BLaER1 treated with 17β-estradiol and CSF1 and Interleukin-3, amounts not matched to agents 10 nM and 100 nM (cell line): ENCODE measurements around the gene SMC6.

Experiments
- H3K27ac ChIP-seq, 11 experiments: shearing (Covaris generic); formaldehyde crosslinking; 2 replicates each; pipeline ENCODE4 v1.8.1; 2022
- H3K27me3 ChIP-seq, 11 experiments: shearing (Covaris generic); formaldehyde crosslinking; 2 replicates each; pipeline ENCODE4 v1.8.1; 2022
- H3K36me3 ChIP-seq, 11 experiments: shearing (Covaris generic); formaldehyde crosslinking; 2 replicates each; pipeline ENCODE4 v1.8.1; 2022
- H3K4me1 ChIP-seq, 10 experiments: shearing (Covaris generic); formaldehyde crosslinking; 2 replicates each; pipeline ENCODE4 v1.8.1; 2022
- H3K4me2 ChIP-seq, 11 experiments: shearing (Covaris generic); formaldehyde crosslinking; 2 replicates each; pipeline ENCODE4 v1.8.1; 2022
- H3K4me3 ChIP-seq, 10 experiments: shearing (Covaris generic); formaldehyde crosslinking; 2 replicates each; pipeline ENCODE4 v1.8.1; 2022
- H3K9ac ChIP-seq, 11 experiments: shearing (Covaris generic); formaldehyde crosslinking; 2 replicates each; pipeline ENCODE4 v1.8.1; 2022
- H3K9me3 ChIP-seq, 11 experiments: shearing (Covaris generic); formaldehyde crosslinking; replicated peaks in 1 of 11; 2 replicates each; pipeline ENCODE4 v1.8.1; 2022
- H4K20me1 ChIP-seq, 11 experiments: shearing (Covaris generic); formaldehyde crosslinking; 2 replicates each; pipeline ENCODE4 v1.8.1; 2022
- Cebpa-rat ChIP-seq, 11 experiments: shearing (Covaris generic); IDR thresholded peaks; 2 replicates each; pipeline ENCODE4 v1.8.1; 2022

The SMC6 gene

GRCh38 chr2:17682098-17682857 lies 71.3 kb downstream of the SMC6 start:
- Histone ChIP-seq H3K4me2 (no peak overlapping the region), H3K9me3 (no peaks in the 10 kb centered on the region), H3K27ac (no peak overlapping the region), H4K20me1 (peaks cover 0 to 75% (median 9%) of the 10 kb centered on the region in 11 experiments; a peak in 11 of 22 replicates), H3K9ac (no peak overlapping the region), H3K27me3 (no peaks in the 10 kb centered on the region), H3K4me3 (no peak overlapping the region), H3K36me3 (peaks cover 89 to 100% (median 93%) of the 10 kb centered on the region in 11 experiments), H3K4me1 (no peaks in the 10 kb centered on the region)
- TF ChIP-seq Cebpa-rat (IDR thresholded peaks at IDR 0.05), result no peak

- no peak for TF ChIP-seq Cebpa-rat (IDR thresholded peaks at IDR 0.05)
- H3K9ac ChIP-seq, result no peak overlapping the region
- no peak overlapping the region for H3K4me3 ChIP-seq
- no peak overlapping the region for H3K27ac ChIP-seq
- peaks cover 91 to 100% (median 97%) of the 10 kb centered on the region in 11 experiments for H3K36me3 ChIP-seq
- peaks cover 0 to 68% (median 9%) of the 10 kb centered on the region in 11 experiments; a peak in 10 of 22 replicates for H4K20me1 ChIP-seq
- H3K27me3 ChIP-seq, result no peaks in the 10 kb centered on the region
- H3K9me3 ChIP-seq, result no peaks in the 10 kb centered on the region
- H3K4me1 ChIP-seq, result no peaks in the 10 kb centered on the region
- H3K4me2 ChIP-seq, result no peak overlapping the region
Observed at GRCh38 chr2:17680119-17680518, 73.5 kb downstream of the SMC6 start.

- TF ChIP-seq Cebpa-rat (IDR thresholded peaks at IDR 0.05), result no peak
- Histone ChIP-seq H3K4me1 (no peaks in the 10 kb centered on the region), H3K4me3 (no peak overlapping the region), H3K27me3 (no peaks in the 10 kb centered on the region), H3K9me3 (no peaks in the 10 kb centered on the region), H4K20me1 (peaks cover 0 to 67% (median 0%) of the 10 kb centered on the region in 11 experiments; a peak in 11 of 22 replicates), H3K9ac (no peak overlapping the region), H3K36me3 (peaks cover 48 to 96% (median 66%) of the 10 kb centered on the region in 11 experiments), H3K4me2 (no peak overlapping the region), H3K27ac (no peak overlapping the region)
Observed at GRCh38 chr2:17674817-17675216, 78.8 kb downstream of the SMC6 start.

GRCh38 chr2:17672583-17673317 lies 80.9 kb downstream of the SMC6 start:
- Histone ChIP-seq H3K9me3 (no peaks in the 10 kb centered on the region), H3K27me3 (no peaks in the 10 kb centered on the region), H4K20me1 (peaks cover 0 to 68% (median 0%) of the 10 kb centered on the region in 11 experiments; a peak in 11 of 22 replicates), H3K27ac (no peak overlapping the region), H3K4me3 (no peak overlapping the region), H3K4me1 (no peaks in the 10 kb centered on the region), H3K36me3 (peaks cover 48 to 96% (median 66%) of the 10 kb centered on the region in 11 experiments), H3K9ac (no peak overlapping the region), H3K4me2 (no peak overlapping the region)
- TF ChIP-seq Cebpa-rat (IDR thresholded peaks at IDR 0.05), result no peak

- H3K9me3 ChIP-seq, result no peaks in the 10 kb centered on the region
- H3K27ac ChIP-seq, result no peak overlapping the region
- peaks cover 0 to 85% (median 0%) of the 10 kb centered on the region in 11 experiments; a peak in 11 of 22 replicates for H4K20me1 ChIP-seq
- TF ChIP-seq Cebpa-rat (IDR thresholded peaks at IDR 0.05), result no peak
- no peaks in the 10 kb centered on the region for H3K4me1 ChIP-seq
- H3K4me2 ChIP-seq, result no peak overlapping the region
- H3K36me3 ChIP-seq, result peaks cover 73 to 96% (median 81%) of the 10 kb centered on the region in 11 experiments
- H3K4me3 ChIP-seq, result no peak overlapping the region
- H3K9ac ChIP-seq, result no peak overlapping the region
- no peaks in the 10 kb centered on the region for H3K27me3 ChIP-seq
Observed at GRCh38 chr2:17667898-17668297, 85.7 kb downstream of the SMC6 start.

GRCh38 chr2:17664534-17664933 lies 89.1 kb downstream of the SMC6 start:
- Histone ChIP-seq H3K9ac (no peak overlapping the region), H4K20me1 (peaks cover 0 to 57% (median 0%) of the 10 kb centered on the region in 11 experiments; a peak in 7 of 22 replicates), H3K4me1 (no peaks in the 10 kb centered on the region), H3K27me3 (no peaks in the 10 kb centered on the region), H3K36me3 (peaks cover 88 to 100% (median 98%) of the 10 kb centered on the region in 11 experiments), H3K9me3 (no peaks in the 10 kb centered on the region), H3K4me2 (no peak overlapping the region), H3K4me3 (no peak overlapping the region), H3K27ac (no peak overlapping the region)
- no peak for TF ChIP-seq Cebpa-rat (IDR thresholded peaks at IDR 0.05)

GRCh38 chr2:17662723-17663122 lies 90.9 kb downstream of the SMC6 start:
- H3K4me1 ChIP-seq, result peaks cover 0 to 8% (median 0%) of the 10 kb centered on the region in 10 experiments; a peak in 1 of 20 replicates
- no peaks in the 10 kb centered on the region for H3K9me3 ChIP-seq
- TF ChIP-seq Cebpa-rat (IDR thresholded peaks at IDR 0.05), result no peak
- H3K4me2 ChIP-seq, result no peak overlapping the region
- no peak overlapping the region for H3K9ac ChIP-seq
- H3K27ac ChIP-seq, result no peak overlapping the region
- H3K4me3 ChIP-seq, result no peak overlapping the region
- peaks cover 0 to 49% (median 0%) of the 10 kb centered on the region in 11 experiments; a peak in 7 of 22 replicates for H4K20me1 ChIP-seq
- peaks cover 75 to 87% (median 82%) of the 10 kb centered on the region in 11 experiments for H3K36me3 ChIP-seq
- H3K27me3 ChIP-seq, result no peaks in the 10 kb centered on the region

GRCh38 chr2:17661460-17661859 lies 92.2 kb downstream of the SMC6 start:
- no peak overlapping the region for H3K9ac ChIP-seq
- H3K4me3 ChIP-seq, result no peak overlapping the region
- H3K27ac ChIP-seq, result no peak overlapping the region
- no peaks in the 10 kb centered on the region for H3K27me3 ChIP-seq
- no peak overlapping the region for H3K4me2 ChIP-seq
- TF ChIP-seq Cebpa-rat (IDR thresholded peaks at IDR 0.05), result no peak
- peaks cover 0 to 45% (median 0%) of the 10 kb centered on the region in 11 experiments; a peak in 5 of 22 replicates for H4K20me1 ChIP-seq
- H3K36me3 ChIP-seq, result peaks cover 63 to 75% (median 69%) of the 10 kb centered on the region in 11 experiments
- H3K9me3 ChIP-seq, result no peaks in the 10 kb centered on the region
- peaks cover 0 to 10% (median 0%) of the 10 kb centered on the region in 10 experiments; a peak in 1 of 20 replicates for H3K4me1 ChIP-seq

- no peak overlapping the region for H3K9ac ChIP-seq
- peaks cover 50 to 62% (median 57%) of the 10 kb centered on the region in 11 experiments for H3K36me3 ChIP-seq
- H3K4me3 ChIP-seq, result no peak overlapping the region
- no peaks in the 10 kb centered on the region for H3K27me3 ChIP-seq
- H4K20me1 ChIP-seq, result peaks cover 0 to 33% (median 0%) of the 10 kb centered on the region in 11 experiments; a peak in 4 of 22 replicates
- no peak overlapping the region for H3K4me2 ChIP-seq
- H3K27ac ChIP-seq, result no peak overlapping the region
- no peak for TF ChIP-seq Cebpa-rat (IDR thresholded peaks at IDR 0.05)
- peaks cover 0 to 12% (median 0%) of the 10 kb centered on the region in 10 experiments; a peak in 1 of 20 replicates for H3K4me1 ChIP-seq
- H3K9me3 ChIP-seq, result no peaks in the 10 kb centered on the region
Observed at GRCh38 chr2:17660219-17660618, 93.4 kb downstream of the SMC6 start.
